Astrocyte of the spinal cord (primary cell): ENCODE measurements around the gene TYROBP.

Experiments
- DNase-seq: peaks from one replicate; pipeline ENCODE4 v3.0.0; 2011; ENCODE audit warnings: low read depth, low spot score
- H3K4me3 ChIP-seq: 2 replicates; pipeline ENCODE4 v1.5.1; 2011; ENCODE audit warnings: low read depth, mild to moderate bottlenecking, low read length, moderate library complexity
- CTCF ChIP-seq: IDR thresholded peaks from 2 replicates; pipeline ENCODE4 v1.5.1; 2012; ENCODE audit warnings: low read depth, mild to moderate bottlenecking, low read length, inconsistent platforms
- in situ Hi-C: cut with HindIII; loops from 2 replicates; pipeline ENCODE4 v1.10.0; 2017; ENCODE audit warnings: low sequenced_read_pairs

The TYROBP gene

DNA sequence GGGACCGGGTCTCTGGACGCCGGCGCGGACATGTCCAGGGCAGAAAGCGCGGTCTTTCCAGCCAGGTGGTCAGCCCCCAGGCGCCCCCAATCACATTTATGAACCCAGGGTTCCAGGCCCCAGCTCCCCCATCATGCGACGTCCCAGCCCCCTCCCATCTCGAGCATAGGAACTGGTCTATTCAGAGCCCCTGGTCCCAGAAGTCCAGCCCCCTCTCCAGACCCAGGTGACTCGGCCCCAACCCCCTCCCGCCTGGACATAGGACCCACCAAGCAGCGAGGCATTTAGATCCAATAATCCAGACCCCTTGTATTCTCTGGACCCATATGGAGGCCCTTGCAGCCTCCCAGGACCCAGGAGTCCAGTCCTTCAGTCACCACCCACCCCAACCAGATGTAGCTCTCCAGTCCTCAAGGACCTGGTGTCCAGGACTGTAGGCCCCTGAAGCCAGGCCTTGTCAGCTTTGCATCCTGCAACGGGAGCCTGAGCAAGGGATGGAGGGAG, 39.2 kb downstream of the TYROBP start:
- no peak for TF ChIP-seq CTCF
- no peak for DNase-seq
- in situ Hi-C loops = no loop called here
- H3K4me3 ChIP-seq = peak overlapping the region; percentile 17

DNA sequence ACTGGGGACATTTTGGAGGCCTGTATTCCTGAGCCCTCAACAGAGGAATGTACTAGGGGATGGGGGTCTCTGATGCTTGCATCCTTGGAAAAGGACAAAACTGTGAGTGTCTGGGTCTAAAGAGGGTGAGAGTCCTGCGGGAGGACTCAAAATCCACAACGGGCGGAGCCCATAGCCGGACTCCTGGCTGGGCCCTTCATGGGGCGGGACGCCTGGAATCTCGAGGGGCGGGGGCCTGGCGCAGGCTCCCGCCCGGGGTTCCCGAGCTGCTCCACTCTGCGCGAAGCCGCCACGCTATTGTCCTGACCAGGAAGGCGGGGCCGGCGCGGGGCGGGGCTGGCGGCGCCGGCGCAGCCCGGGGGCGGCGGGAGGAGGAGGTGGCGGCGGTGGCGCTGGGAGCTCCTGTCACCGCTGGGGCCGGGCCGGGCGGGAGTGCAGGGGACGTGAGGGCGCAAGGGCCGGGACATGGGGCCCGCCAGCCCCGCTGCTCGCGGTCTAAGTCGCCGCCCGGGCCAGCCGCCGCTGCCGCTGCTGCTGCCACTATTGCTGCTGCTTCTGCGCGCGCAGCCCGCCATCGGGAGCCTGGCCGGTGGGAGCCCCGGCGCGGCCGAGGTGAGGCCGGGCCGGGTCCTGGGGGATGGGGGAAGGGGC, 39.8 kb downstream of the TYROBP start, which contains the start of gene APLP1:
TSS of gene APLP1 (plus strand) at position 403 of the 651 bp plus-strand sequence. CDS start at position 466, 63 bp downstream.
- no peak for DNase-seq
- in situ Hi-C loops = no loop called here
- TF ChIP-seq CTCF = no peak
- H3K4me3 ChIP-seq = peak within 1 kb of the TSS; percentile 17

- in situ Hi-C loops = no loop called here
- H3K4me3 ChIP-seq = no peak overlapping the region
- no peak for DNase-seq
- no peak for TF ChIP-seq CTCF
Observed at GRCh38 chr19:35863018-35863417, 45.1 kb downstream of the TYROBP start.

GRCh38 chr19:35862528-35862927, 45.6 kb downstream of the TYROBP start:
- TF ChIP-seq CTCF = no peak
- in situ Hi-C loops = no loop called here
- no peak for DNase-seq
- H3K4me3 ChIP-seq = no peak overlapping the region

GRCh38 chr19:35861640-35862160, 46.4 kb downstream of the TYROBP start:
- in situ Hi-C loops = no loop called here
- no peak for DNase-seq
- no peak overlapping the region for H3K4me3 ChIP-seq
- TF ChIP-seq CTCF = no peak

DNA sequence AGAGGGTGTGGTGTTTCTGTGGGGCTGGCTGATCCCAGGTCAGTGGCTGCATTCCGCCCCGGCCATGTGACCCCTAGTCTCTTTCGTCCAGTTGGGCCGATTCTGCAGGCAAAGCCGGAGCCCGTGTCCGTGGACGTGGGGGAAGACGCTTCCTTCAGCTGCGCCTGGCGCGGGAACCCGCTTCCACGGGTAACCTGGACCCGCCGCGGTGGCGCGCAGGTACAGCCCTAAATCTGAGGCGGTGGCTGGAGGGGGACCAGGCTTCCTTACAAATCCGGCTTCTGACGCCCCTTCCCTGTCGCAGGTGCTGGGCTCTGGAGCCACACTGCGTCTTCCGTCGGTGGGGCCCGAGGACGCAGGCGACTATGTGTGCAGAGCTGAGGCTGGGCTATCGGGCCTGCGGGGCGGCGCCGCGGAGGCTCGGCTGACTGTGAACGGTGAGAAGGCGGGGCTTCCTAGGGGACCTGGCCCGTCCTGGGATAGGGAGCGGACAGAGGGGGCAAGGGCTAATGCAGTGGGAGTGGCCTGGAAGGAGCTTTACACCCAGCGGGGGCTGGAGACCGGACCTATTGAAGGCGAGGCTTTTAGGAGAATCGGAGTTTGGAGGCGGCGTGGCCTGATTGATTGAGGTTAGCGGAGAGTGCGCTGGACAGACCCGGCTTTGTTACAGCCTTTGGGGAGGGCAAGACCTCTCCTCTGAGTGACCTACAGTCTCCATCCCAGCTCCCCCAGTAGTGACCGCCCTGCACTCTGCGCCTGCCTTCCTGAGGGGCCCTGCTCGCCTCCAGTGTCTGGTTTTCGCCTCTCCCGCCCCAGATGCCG, 47.1 kb downstream of the TYROBP start:
- DNase-seq = no peak
- no peak overlapping the region for H3K4me3 ChIP-seq
- no peak for TF ChIP-seq CTCF
- in situ Hi-C loops = no loop called here
